Heart left ventricle (tissue), 16 donors: ENCODE results near the gene IGF2BP1. TPM values are rescaled to one million over a fixed set of nuclear protein-coding genes. Genes with fewer than 3 reads are reported as not detected.

Source experiments
- ATAC-seq, 4 donors: fragments of 200-7000 bp; cut with Tn5 transposase; one replicate each; pipeline ENCODE4 v1.9.1; 2020 to 2022; ENCODE audit warnings: moderate library complexity in 4 of 4, mild to moderate bottlenecking in 3 of 4, moderate number of reproducible peaks in 1 of 4
- DNase-seq, 5 donors: peaks; one replicate each; pipeline ENCODE4 v3.0.0-alpha.2; 2020
- H3K27ac ChIP-seq, 12 donors: fragments of 200-600 bp; sonication (generic) in 4 of 12; one replicate each; pipeline versions ENCODE4 v1.5.0 to v1.8.0; 2016 to 2022; ENCODE audit warnings: mild to moderate bottlenecking in 2 of 12
- H3K27me3 ChIP-seq, 9 donors: fragments of 200-600 bp; sonication (generic) in 2 of 9; one replicate each; pipeline versions ENCODE4 v1.5.1 to v1.8.0; 2016 to 2022; ENCODE audit warnings: mild to moderate bottlenecking in 3 of 9
- H3K36me3 ChIP-seq, 9 donors: fragments of 200-600 bp; sonication (generic) in 2 of 9; one replicate each; pipeline versions ENCODE4 v1.5.0 to v1.8.0; 2018 to 2022; ENCODE audit warnings: mild to moderate bottlenecking in 2 of 9
- H3K4me1 ChIP-seq, 12 donors: fragments of 200-600 bp; sonication (generic) in 4 of 12; one replicate each; pipeline versions ENCODE4 v1.5.0 to v1.8.0; 2016 to 2022; ENCODE audit warnings: mild to moderate bottlenecking in 3 of 12
- H3K4me3 ChIP-seq, 12 donors: fragments of 200-600 bp; sonication (generic) in 4 of 12; one replicate each; pipeline versions ENCODE4 v1.5.0 to v1.8.0; 2017 to 2022; ENCODE audit warnings: mild to moderate bottlenecking in 9 of 12, moderate library complexity in 4 of 12
- H3K9me3 ChIP-seq, 12 donors: fragments of 200-600 bp; sonication (generic) in 4 of 12; one replicate each; pipeline versions ENCODE4 v1.5.0 to v1.8.0; 2016 to 2022; ENCODE audit warnings: mild to moderate bottlenecking in 1 of 12
- POLR2A ChIP-seq, 2 donors: fragments of 450-650 bp; IDR thresholded peaks; one replicate each; pipeline ENCODE4 v1.6.1; 2017; ENCODE audit warnings: antibody characterized with exemption in 2 of 2, mild to moderate bottlenecking in 2 of 2, moderate library complexity in 2 of 2
- WGBS, 4 donors: extraction: QIAGEN DNeasy Blood & Tissue Kit in 2 of 4; methylation state at CpG; one replicate each; pipeline versions ENCODE4 v1.1.5 to v1.1.7; 2013 to 2018; 5-methylcytosine and 5-hydroxymethylcytosine counted together
- intact Hi-C, 10 donors: fragments of 100-400 bp; cut with DNase I; formaldehyde crosslinking; loops; one replicate each; pipeline versions ENCODE4 v1.11.1 to v1.14.2; 2022
- polyA plus RNA-seq, 2 donors: library from polyadenylated mRNA; stranded (reverse); fragments of 200-250 nt; gene quantifications; one replicate each; pipeline ENCODE4 v1.2.3, GENCODE V29; 2013
- total RNA-seq, 9 donors: library from RNA; depleted of rRNA in 2 of 9; stranded (reverse); fragments of >200 nt in 2 of 9; fragmentation: NEBNext Ultra II Directional in 3 of 9; extraction: Animal tissue kit (Norgen Biotek cat#: 25700) in 3 of 9; gene quantifications; one replicate each; pipeline versions ENCODE4 v1.1.0 to v1.2.4, GENCODE V29; 2016 to 2023
- TF ChIP-seq, protein P1 (sequence below), 12 donors: fragments of 200-600 bp; sonication (generic) in 4 of 12; IDR thresholded peaks; one replicate each; pipeline versions ENCODE4 v1.5.0 to v1.8.0; 2018 to 2022; ENCODE audit warnings: antibody characterized with exemption in 12 of 12, mild to moderate bottlenecking in 5 of 12
- donor health status: ischemic (EF 13 %, LVEDD 7.1; RV severe dilation, severe dysfunction).
- donor health status: healthy with polysubstance abuse.
- donor health status: DM: no; HTN: yes; CAD: no.
- donor health status: DM: no; HTN: no; CAD: no.
- donor health status: ischemic (EF 25% LVEDD 6.9; RV normal size, moderate dysfunction).
- donor health status: ischemic (EF 25% LVEDD 5.7; RV mildly dilated, moderate dysfunction).
- donor health status: healthy.
- donor health status: DM: yes; HTN: yes; CAD: no.
- donor health status: ischemic (EF 35%, LVEDD 5.7; RV mildly dilated, moderate dysfunction).
- donor health status: nonischemic (EF 11% LVEDD 7.7; RV severe dilation, severe dysfunction).
- donor health status: DM: yes; HTN: yes; CAD: no.
- donor health status: PGD.
- donor health status: ischemic (EF 29% LVEDD 5.4; RV normal size, mild dysfunction).
- donor health status: nonischemic (EF 23%, LVEDD 6.1; RV moderate dilation, normal function).

The IGF2BP1 gene
- total and polyA plus RNA-seq, 11 donors = 0.01 TPM; not detected in 10

DNA sequence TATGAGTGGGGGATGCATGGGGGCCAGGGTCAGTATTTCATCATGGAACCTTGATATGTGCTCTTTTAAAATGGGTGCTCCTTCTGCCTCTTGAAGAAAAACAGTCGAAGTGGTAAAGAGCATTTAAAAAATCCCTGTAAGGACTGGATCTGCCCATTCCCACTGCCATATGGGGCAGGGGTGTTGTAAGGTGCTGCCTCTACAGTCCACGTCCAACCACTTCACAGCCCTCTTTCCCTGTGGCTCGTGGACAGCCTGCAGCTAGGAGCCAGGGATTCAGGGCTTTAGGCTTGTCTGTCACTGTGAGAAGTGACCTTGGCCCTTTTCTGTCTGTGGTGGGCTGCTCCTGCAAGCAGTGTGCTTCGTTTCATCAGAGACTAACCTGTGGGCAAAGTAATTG, 44.3 kb downstream of the IGF2BP1 start:
- 78 to 89% (median 86%) methylated on average over 4 of the region's 4 CpGs for WGBS, 4 donors
- intact Hi-C loops = loop anchor here in 1 of 10 donors (10.0 kb wide), 1 partner anchor 57 kb away; no protein-coding TSS in a partner anchor
- Histone ChIP-seq H3K4me1 (no peaks in the 10 kb centered on the region), H3K9me3 (no peaks in the 10 kb centered on the region), H3K27me3 (peaks cover 0 to 26% (median 3%) of the 10 kb centered on the region in 9 donors), H3K36me3 (no peaks in the 10 kb centered on the region), H3K27ac (no peak overlapping the region), H3K4me3 (no peak overlapping the region)
- ATAC-seq = no peak
- TF ChIP-seq POLR2A (IDR thresholded peaks at IDR 0.05) = no peak
- TF ChIP-seq, protein P1, sequence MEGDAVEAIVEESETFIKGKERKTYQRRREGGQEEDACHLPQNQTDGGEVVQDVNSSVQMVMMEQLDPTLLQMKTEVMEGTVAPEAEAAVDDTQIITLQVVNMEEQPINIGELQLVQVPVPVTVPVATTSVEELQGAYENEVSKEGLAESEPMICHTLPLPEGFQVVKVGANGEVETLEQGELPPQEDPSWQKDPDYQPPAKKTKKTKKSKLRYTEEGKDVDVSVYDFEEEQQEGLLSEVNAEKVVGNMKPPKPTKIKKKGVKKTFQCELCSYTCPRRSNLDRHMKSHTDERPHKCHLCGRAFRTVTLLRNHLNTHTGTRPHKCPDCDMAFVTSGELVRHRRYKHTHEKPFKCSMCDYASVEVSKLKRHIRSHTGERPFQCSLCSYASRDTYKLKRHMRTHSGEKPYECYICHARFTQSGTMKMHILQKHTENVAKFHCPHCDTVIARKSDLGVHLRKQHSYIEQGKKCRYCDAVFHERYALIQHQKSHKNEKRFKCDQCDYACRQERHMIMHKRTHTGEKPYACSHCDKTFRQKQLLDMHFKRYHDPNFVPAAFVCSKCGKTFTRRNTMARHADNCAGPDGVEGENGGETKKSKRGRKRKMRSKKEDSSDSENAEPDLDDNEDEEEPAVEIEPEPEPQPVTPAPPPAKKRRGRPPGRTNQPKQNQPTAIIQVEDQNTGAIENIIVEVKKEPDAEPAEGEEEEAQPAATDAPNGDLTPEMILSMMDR (IDR thresholded peaks at IDR 0.05) = no peak
- no peak for DNase-seq

DNA sequence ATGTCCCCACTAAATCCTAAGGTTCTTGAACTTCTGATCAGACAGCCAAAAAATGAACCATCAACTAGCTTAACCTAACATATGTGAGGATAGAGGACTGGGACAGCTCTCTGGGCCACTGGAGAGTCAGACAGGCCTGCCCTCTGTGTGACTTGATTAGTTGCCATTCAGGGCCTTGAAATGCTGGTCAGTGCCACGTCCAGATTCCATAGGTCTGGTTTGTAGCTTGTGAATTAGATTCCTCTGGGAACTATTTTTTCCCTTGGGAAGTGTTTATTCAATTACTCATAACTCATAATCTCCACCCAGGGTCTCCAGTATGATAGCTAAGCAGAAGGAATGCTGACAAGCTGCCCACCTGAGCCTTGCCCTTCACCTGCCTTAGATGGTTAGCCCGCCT, 48.2 kb downstream of the IGF2BP1 start:
- intact Hi-C loops = loop anchor here in 1 of 10 donors (10.0 kb wide), 1 partner anchor 61 kb away; no protein-coding TSS in a partner anchor
- ATAC-seq (no peak), DNase-seq (no peak)
- no peaks in the 10 kb centered on the region for H3K36me3 ChIP-seq
- no peaks in the 10 kb centered on the region for H3K9me3 ChIP-seq
- no peaks in the 10 kb centered on the region for H3K4me1 ChIP-seq
- TF ChIP-seq, protein P1 (IDR thresholded peaks at IDR 0.05) = no peak
- no peak for TF ChIP-seq POLR2A (IDR thresholded peaks at IDR 0.05)
- H3K27ac ChIP-seq = no peak overlapping the region
- 68 to 86% (median 76%) methylated on average over 2 of the region's 2 CpGs for WGBS, 4 donors
- no peak overlapping the region for H3K4me3 ChIP-seq
- peaks cover 0 to 12% (median 0%) of the 10 kb centered on the region in 9 donors for H3K27me3 ChIP-seq

DNA sequence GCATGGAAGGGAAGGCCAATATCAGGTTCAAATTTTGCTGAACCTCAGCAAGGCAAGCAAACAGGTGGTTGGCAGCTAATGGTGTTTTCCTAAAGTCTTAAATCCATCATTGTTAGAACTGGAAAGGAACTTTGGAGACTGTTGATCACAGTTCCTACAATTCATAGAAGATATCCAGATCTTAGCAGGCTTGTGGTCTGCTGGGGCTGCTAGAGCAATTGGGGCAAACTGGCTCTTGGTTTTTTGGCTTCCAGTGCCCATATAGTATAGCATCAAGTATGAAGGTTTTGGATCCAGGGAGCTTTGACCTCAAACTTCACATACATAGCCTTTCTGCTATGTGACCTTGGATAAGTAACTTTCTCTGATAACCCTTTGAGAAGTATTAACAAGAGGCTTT, 49.7 kb downstream of the IGF2BP1 start:
- H3K9me3 ChIP-seq = no peaks in the 10 kb centered on the region
- H3K4me3 ChIP-seq = no peak overlapping the region
- TF ChIP-seq POLR2A (IDR thresholded peaks at IDR 0.05) = no peak
- TF ChIP-seq, protein P1 (IDR thresholded peaks at IDR 0.05) = no peak
- no peaks in the 10 kb centered on the region for H3K36me3 ChIP-seq
- intact Hi-C loops = loop anchor here in 1 of 10 donors (10.0 kb wide), 1 partner anchor 62 kb away; no protein-coding TSS in a partner anchor
- no peaks in the 10 kb centered on the region for H3K4me1 ChIP-seq
- peaks cover 0 to 16% (median 0%) of the 10 kb centered on the region in 9 donors for H3K27me3 ChIP-seq
- no peak for ATAC-seq
- no peak overlapping the region for H3K27ac ChIP-seq
- DNase-seq = no peak

DNA sequence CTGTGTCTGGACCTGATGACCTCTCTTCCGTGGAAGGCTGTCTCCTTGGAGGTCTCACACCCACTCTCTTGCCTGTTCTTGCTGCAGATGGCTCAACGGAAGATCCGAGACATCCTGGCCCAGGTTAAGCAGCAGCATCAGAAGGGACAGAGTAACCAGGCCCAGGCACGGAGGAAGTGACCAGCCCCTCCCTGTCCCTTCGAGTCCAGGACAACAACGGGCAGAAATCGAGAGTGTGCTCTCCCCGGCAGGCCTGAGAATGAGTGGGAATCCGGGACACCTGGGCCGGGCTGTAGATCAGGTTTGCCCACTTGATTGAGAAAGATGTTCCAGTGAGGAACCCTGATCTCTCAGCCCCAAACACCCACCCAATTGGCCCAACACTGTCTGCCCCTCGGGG, 52.1 kb downstream of the IGF2BP1 start:
- H3K36me3 ChIP-seq = no peaks in the 10 kb centered on the region
- H3K4me1 ChIP-seq = no peaks in the 10 kb centered on the region
- 85 to 91% (median 88%) methylated on average over 11 of the region's 11 CpGs for WGBS, 4 donors
- DNase-seq (no peak), ATAC-seq (no peak)
- H3K4me3 ChIP-seq = no peak overlapping the region
- H3K9me3 ChIP-seq = no peaks in the 10 kb centered on the region
- no peak overlapping the region for H3K27ac ChIP-seq
- TF ChIP-seq POLR2A (IDR thresholded peaks at IDR 0.05) = no peak
- TF ChIP-seq, protein P1 (IDR thresholded peaks at IDR 0.05) = no peak
- H3K27me3 ChIP-seq = peaks cover 0 to 30% (median 0%) of the 10 kb centered on the region in 9 donors
- intact Hi-C loops = loop anchor here in 1 of 10 donors (10.0 kb wide), 1 partner anchor 64 kb away; no protein-coding TSS in a partner anchor
